ENCODE results near the gene TECR.
"Not testable (repeated sequence)": the region's sequence is repeated elsewhere in the genome, so short reads cannot be mapped to it uniquely, and the experiment has no call there.

Gene TECR

DNA sequence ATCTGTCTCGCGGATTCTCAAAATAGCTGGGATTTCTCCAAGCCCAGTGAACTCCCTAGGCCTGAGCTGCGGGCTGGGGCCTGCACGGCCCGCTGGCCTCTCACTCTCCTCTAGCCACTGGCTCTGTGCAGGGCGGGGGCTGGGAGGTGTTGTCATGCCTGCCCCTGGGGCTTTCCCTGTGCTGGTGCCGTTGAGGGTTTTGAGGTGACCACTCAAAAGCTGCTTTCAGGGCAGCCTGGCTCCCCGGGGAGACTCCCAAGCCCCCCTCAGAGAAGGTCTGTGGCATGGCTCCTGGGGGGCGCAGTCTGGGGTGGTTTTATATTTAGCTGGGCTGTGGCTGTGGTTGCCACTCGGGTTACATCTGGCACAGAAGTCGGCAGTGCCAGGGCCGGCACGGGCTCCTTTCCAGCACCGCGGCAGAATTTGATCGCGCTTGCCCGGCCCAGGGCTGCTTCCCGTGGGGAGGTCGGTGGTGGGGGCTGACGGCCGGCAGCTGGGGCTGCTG, 32.5 kb downstream of the TECR start:
- no peak for DNase-seq (ENCODE audit: low read depth in 2 of 2)

DNA sequence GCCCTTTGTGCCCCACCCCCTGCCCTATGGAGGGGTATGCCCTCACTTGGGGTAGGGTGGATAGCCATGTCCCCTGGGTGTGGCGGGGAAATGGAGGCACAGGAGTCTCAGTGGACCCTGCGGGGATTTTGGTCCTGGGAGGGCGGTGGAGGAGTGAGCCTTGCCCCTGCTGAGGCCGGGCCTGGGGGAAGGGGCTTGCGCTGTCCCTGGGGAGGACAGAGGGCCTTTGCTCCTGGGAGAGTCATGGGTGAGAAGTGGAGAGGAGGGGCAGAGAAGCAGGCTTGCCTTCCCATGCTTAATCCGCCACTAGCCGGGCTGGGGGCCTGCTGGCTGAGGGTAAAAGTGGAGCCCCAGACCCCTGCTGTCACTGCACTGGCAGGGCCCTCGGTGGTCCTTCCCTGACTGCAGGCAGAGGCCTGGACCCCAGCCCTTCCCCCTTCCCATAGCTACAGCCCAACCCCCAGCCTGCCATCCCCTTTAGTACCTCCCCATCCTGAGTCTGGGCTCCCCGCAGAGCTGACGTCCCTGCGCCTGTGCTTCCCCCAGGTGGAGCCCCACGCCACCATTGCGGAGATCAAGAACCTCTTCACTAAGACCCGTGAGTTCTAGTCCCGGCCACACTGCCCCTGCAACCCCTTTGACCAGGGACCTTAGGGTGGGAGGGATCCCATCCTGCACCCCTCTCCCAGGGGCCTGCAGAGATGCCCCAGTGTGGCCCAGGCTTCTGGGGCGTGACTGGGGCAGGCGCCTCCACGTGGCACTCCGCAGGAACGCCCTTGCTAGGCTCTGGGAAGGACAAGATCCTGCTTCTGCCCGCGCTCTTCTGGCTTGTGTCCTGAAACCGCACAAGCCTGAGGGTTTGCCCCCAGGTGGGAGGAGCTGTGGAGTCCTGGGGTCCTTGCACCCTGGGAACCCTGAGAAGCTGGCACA, 33.5 kb downstream of the TECR start:
- no peak for DNase-seq (ENCODE audit: low read depth in 2 of 2)

DNA sequence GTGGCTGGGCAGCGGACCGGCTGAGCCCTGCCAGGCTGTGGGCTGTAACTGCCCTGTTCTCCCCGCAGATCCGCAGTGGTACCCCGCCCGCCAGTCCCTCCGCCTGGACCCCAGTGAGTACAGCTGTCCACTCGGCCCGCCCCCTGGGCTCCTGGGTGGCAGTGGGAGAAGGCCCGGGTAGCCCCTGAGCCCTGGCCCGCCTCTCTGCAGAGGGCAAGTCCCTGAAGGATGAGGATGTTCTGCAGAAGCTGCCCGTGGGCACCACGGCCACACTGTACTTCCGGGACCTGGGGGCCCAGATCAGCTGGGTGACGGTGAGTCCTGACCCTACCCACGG, 34.2 kb downstream of the TECR start:
- DNase-seq (ENCODE audit: low read depth in 2 of 2): no peak

DNA sequence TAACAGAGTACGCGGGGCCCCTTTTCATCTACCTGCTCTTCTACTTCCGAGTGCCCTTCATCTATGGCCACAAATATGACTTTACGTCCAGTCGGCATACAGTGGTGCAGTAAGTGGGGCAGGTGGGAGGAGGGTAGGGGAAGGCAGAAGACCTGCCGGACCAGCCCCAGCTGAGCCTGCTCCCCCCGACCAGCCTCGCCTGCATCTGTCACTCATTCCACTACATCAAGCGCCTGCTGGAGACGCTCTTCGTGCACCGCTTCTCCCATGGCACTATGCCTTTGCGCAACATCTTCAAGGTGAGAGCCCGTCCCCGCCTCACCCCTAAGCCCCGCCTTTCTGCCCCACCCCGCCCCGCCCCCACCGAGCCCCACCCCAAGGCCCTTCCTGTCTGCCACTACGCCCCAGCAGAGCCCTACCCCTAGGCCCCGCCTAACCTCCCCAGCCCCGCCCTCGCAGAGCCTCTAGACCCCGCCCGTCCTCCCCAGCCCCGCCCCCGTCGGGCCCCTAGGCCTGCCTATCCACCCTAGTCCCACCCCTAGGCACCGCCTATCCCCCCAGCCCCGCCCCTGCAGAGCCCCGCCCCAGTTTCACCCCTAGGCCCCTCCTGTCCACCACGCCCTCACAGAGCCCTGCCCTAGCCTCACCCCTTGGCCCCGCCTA, 34.7 kb downstream of the TECR start:
- DNase-seq (ENCODE audit: low read depth in 2 of 2): peak in 1 of 2 donors; percentile 44

DNA sequence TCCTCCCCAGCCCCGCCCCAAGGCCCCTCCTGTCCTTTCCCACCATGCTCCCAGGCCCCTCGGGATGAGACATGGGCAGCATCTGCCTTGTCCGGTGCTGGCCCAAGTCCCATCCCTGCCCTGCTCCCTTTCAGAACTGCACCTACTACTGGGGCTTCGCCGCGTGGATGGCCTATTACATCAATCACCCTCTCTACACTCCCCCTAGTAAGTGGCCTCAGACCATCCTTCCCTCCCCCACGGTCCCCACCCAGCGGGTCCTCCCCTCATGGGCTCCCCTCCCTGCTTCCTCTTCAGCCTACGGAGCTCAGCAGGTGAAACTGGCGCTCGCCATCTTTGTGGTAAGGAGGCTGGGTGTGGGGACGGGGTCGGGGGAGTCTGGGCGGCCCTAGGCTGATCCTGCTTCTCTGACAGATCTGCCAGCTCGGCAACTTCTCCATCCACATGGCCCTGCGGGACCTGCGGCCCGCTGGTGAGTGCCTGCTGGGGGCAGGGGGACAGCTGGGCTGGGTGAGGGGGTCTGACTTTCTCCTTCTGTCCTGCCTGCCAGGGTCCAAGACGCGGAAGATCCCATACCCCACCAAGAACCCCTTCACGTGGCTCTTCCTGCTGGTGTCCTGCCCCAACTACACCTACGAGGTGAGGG, 35.4 kb downstream of the TECR start:
- not testable (repeated sequence) for DNase-seq (ENCODE audit: low read depth in 2 of 2)

DNA sequence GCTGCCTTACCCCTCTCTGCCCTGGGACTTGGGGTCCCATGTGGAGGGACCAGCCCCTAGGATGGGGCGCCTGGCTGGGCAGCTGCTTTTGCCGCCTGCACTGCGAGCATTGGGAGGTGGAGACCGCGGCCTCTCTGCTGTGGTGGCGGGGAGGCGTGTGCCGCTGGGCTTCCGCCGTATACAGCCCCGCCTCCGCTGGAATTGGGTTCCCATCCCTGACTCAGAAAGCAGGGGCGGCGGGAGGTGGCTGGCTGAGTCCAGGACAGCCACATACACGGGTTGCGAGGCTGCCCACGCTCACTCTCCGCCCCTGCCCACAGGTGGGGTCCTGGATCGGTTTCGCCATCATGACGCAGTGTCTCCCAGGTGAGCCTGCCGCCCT, 35.9 kb downstream of the TECR start:
- DNase-seq (ENCODE audit: low read depth in 2 of 2): no peak

DNA sequence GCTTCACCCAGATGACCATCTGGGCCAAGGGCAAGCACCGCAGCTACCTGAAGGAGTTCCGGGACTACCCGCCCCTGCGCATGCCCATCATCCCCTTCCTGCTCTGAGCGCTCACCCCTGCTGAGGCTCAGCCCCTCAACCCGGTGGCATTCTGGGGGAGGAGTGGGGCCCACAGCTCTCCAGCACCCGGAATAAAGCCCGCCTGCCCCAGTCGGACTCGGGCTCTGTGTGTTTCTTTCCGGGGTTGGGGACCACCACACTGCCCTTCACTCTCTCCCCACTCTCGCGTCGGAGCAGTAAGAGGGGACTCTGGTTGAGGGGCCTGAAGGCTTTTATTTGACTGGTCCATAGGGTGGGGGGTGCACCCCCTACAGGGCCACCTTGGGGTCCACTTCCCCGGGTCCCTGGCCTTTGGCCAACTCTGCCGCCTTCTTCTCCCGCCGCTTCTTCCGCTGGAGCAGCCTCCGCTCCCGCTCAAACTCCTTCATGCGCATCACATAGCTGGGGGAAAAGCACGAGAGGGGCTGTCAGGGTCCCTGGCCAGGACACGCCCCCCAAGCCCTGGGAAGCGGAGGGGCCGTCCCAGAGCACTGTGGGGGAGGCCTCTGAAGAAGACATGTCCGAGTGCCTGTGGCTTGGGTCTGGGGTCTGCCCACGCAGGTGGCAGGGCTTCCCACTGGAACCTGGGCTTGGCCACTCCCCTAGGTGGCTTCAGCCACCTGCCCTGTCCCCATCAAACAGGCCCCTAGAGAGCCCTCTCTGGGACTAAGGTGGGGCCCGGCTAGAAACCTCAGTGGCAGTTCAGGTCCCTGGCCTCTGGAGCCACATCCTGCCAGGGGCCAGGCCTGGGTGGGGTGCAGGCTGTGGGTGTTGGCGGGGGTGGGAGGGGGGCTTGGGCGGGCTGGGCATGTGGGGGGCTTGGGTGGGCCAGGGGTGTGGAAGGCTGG, 36.6 kb downstream of the TECR start:
- DNase-seq (ENCODE audit: low read depth in 2 of 2): no peak

DNA sequence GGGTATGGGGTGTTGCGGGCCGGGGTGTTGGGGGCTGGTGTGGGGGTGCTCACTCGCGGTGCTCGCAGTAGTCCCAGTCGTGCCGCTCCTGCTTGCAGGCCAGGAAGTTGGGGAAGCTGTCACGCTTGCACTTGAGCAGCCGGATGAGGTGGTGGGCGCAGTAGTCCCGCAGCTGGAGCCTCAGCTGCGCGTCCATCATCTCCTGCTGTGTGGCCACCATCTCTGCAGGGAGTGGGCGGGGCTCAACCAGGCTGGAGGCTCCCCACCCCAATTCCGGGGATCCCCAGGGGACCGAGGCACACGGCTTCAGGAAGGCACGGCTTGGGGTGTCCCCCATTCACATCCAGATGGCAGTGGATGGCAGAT, 37.3 kb downstream of the TECR start:
- no peak for DNase-seq (ENCODE audit: low read depth in 2 of 2)

DNA sequence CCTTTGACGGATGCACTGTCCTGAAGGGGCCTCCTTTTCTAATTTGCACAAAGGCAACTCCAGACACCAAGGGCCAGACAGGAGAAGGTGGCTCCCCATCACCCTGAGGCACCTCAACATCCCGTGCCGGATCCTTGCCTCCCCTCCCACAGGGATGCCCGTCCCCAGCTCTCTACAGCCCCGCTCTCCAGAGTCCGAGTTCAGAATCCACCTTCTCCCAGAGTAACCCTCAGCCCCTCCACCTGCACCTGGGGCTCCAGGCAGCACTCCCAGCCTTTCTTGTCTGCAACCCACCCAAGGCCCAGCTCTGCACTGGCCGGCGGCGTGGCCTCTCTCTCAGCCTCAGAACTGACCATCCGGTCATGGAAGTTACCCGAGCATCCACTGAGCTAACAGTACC, 37.7 kb downstream of the TECR start:
- no peak for DNase-seq (ENCODE audit: low read depth in 2 of 2)

DNA sequence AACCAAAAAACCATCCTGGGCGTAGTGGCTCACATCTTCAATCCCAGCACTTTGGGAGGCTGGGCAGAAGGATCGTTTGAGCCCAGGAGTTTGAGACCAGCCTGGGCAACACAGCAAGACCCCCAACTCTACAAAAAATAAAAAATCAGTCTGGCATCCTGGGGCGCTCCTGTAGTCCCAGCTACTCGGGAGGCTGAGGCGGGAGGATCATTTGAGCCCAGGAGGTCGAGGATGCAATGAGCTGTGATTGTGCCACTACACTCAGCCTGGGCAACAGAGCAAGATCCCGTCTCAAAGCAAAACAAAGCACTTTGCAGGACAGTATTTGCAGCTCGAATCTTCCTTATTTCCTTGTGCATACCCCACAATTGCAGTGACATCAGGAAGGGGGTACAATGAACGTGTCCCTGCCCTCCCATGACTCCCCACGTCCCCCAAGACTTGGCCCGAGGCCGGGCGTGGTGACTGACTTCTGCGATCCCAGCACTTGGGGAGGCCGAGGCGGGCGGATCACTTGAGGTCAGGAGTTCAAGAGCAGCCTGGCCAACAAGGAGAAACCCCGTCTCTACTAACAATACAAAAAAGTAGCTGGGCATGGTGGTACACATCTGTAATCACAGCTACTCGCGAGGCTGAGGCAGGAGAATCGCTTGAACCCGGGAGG, 41.6 kb downstream of the TECR start:
- no peak for DNase-seq (ENCODE audit: low read depth in 2 of 2)

DNA sequence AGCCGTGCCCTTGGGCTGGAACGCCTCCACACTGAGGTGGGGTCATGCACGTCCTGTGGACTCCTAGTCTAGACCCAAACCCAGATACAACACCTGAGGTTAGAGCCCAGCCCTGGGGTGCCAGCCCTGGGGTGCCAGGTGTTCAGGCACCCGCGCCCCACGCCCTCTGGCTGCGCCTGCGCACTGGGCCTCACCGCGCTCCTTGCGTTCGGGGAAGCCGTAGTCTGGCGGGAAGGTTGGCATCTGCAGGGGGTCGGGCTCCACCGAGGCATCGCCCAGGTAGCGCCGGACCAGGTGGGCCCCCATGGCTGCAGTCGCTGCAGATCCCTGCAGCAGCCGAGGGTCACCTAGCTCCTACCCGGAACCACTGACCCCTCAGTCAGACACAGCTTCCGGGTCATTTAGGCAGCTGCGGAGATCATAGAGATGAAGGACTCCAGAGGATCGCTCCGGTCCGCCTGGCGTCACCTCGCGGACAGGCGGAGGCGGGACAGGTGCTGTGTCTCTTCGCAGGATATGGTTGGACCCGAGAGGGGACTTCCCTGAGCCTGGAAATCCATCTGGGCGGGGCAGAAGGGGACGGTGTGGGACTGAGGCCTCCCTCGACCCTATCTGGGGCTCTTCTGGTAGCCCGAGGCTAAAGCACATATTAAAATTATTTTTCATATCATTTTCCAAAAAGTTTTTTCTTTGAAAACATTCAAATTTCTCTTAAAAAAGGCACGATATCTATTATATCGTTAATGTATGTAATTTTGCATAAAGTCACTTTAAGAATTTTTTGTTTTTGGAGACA, 42.5 kb downstream of the TECR start, which contains the start of gene NDUFB7:
Gene NDUFB7, minus strand, starts transcription at position 372 of the 796 bp plus-strand sequence. Its CDS starts 66 bp downstream, at position 306.
- DNase-seq (ENCODE audit: low read depth in 2 of 2): peak; percentile 71 to 75

DNA sequence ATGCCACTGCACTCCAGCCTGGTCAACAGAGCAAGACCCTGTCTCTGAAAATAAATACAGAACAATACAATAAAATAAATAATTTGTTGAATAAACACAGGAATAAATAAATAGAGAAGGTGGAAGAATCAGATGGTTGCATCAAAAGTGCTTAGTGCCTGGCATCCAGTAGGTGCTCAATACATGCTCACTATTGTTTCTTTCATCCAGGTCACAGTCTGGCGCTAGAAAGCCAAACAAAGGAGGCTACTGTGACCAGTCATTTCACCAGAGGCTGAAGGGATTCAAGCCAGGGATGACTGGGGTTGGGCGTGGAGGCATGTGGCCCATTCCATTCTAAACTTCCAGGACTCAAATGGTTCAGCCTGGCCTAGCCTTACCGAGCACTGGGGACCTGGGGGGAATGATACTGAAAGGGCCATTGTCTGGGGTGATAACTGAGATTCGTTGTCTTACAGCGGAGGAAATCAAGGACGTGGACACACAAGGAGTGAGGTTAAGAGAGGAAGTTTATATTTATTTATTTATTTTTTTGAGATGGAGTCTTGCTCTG, 46.1 kb downstream of the TECR start:
- DNase-seq (ENCODE audit: low read depth in 2 of 2): no peak

DNA sequence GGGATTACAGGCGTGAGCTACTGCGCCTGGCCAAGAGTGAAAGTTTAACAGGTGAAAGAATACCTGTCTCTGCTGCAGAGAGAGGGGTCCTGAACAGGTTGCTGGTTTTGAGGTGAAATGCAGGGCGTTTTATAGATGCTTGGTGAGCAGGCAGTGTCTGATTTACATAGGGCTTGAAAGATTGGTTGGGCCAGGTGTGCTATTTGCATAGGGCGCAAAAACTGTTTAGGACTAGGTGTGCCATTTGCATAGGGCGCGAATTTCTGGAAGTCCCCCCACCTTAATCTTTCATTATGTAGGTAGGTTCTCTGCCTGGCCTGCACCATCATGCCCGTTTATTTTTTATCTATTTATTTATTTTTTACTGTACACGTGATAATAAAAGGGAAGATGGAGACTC, 47.0 kb downstream of the TECR start:
- no peak for DNase-seq (ENCODE audit: low read depth in 2 of 2)

DNA sequence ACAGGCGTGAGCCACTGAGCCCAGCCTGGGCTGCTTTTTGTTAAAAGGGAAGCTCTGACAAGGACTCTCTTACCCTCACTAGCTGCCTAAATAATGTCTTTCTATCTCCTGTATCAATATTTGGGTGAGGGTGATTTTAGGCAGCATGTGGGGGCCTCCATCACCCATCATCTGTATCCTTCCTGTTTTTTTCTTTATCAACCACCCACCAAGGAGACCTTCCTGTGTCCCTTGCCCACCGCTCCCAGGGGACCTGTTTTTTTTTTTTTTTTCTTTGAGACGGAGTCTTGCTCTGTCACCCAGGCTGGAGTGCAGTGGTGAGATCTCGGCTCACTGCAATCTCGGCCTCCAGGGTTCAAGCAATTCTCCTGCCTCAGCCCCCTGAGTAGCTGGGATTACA, 47.9 kb downstream of the TECR start:
- DNase-seq (ENCODE audit: low read depth in 2 of 2): no peak

DNA sequence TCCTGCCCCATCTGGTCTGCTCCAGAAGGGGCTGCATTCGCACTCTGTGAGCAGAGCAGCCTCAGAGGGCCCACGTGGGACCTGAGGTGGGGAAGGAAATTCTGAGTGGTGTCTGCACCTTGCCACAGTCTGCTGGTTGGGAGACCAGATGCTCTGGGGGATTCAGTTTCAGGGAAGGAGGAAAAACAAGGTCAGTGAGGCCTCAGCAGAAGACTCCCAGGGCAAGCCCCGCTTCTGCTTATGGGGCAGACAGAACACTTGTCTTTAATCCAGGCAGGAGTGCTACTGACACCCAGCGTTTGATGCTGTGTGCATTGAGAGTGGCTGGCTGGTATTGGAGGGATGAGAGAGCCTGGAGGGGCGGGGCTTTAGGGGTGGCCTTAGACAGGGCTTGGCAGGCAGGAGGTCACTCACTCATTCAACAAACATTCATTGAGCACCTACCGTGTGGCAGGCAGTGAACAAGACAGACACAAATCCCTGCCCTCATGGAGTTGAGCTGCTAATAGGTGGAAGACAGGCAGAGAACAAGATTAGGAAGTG, 48.6 kb downstream of the TECR start:
- DNase-seq (ENCODE audit: low read depth in 2 of 2): no peak

DNA sequence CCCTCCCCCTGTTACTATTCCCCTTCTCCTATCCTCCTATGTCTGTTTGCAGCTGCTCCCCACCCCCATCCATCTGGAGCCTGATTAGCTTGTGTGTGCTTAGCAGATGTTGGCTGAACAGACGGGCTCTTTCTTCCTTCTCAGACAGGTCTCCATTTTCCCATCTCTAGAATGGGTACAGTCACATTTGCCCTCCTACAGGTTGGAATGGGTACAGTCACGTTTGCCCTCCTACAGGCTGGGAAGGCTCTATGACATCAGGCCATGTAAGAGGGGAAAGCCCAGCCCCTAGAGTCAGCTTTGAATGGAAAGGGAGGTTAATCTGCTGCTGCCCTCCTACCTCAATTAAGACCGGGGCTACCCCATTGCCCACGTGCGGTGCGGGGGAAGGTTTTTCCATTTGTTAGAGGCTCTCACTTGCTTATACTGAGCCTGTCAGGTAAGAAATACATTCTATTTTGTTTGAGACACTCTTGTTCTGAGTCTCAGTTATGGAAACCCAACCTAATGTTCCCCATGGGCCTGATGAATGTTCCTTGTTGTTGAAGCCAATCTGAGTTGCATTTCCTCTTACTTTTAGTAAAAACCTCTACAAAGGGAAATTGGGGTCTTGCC, 51.3 kb downstream of the TECR start:
- peak; percentile 23 to 51 for DNase-seq (ENCODE audit: low read depth in 2 of 2)

DNA sequence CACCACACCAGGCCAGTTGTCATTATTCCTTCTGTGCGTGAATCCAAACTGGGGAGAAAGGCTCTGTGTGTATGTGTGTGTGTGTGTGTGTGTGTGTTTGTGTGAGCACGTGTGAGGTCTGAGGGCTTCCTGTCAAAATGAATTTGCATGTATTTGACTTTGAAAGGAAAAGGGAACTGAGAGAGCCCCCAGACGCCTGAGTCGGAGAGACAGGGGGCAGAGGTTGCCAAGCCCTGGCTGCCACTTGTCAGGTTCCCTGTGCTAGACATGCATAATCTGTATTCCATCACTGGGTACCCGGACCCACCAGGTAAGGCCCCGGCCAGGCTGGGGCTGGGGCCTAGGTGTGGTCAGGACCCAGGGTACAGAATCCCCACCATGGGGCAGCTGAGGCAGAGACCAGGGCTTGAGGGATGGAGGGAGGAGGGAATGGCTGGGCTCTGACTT, 53.5 kb downstream of the TECR start, which contains the start of gene CLEC17A:
Gene CLEC17A, plus strand, starts transcription at position 191 of the 447 bp plus-strand sequence. Its CDS starts 77 bp downstream, at position 268.
- no peak for DNase-seq (ENCODE audit: low read depth in 2 of 2)

DNA sequence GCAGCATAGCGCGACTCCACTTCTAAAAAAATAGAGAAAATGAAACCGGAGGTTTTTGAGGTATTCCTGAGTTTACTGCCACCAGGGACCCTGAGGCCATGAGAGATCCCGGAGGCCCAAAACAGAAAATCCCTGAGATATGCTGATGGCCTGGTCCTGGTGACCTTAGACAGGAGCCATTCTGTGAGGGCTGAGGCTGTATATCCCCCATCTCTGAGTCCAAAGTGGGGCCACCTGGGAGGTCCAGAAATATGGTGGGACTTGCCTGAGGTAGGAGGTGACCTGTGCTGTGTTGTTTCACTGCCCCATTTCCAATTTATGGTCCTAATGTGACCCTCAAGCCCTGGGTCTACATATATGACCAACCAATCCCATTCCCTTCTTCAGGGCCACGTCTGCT, 55.0 kb downstream of the TECR start:
- not testable (repeated sequence) for DNase-seq (ENCODE audit: low read depth in 2 of 2)

DNA sequence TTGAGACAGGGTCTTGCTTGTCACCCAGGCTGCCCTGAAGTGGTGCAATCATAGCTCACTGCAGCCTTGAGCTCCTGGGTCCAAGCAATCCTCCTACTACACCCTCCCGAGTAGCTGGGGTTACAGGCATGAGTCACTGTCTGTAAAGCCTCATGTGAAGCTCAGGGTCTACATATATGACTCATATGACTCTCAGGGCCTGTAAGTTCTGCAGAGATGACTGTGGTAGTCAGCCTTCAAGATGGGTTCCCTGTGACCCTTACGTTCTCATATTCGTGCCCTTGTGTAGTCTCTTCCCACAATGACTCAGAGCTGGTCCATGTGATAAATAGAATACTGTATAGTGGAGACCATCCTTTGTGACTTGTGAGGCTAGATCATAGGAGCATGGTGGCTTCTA, 55.8 kb downstream of the TECR start:
- DNase-seq (ENCODE audit: low read depth in 2 of 2): peak in 1 of 2 donors; percentile 7
